DMS53 treated with DMSO at 0.1 percent for 48 hours (cell line): ENCODE results near the gene CTDNEP1.

Experiments used
- DNase-seq: peaks from one replicate; lab custom pipeline; 2025; ENCODE audit not compliant: unreplicated experiment; lab: John Stamatoyannopoulos, UW

CTDNEP1 gene

GRCh38 chr17:7280519-7281073 is 29.1 kb upstream of the CTDNEP1 start:
- DNase-seq: peak; percentile 94

- no peak for DNase-seq
These were observed 27.9 kb upstream of the CTDNEP1 start for GRCh38 chr17:7279448-7279847.

GRCh38 chr17:7266784-7267183 is 15.2 kb upstream of the CTDNEP1 start:
- DNase-seq: no peak

- no peak for DNase-seq
These were observed 12.2 kb upstream of the CTDNEP1 start for GRCh38 chr17:7263801-7264078.

DNA sequence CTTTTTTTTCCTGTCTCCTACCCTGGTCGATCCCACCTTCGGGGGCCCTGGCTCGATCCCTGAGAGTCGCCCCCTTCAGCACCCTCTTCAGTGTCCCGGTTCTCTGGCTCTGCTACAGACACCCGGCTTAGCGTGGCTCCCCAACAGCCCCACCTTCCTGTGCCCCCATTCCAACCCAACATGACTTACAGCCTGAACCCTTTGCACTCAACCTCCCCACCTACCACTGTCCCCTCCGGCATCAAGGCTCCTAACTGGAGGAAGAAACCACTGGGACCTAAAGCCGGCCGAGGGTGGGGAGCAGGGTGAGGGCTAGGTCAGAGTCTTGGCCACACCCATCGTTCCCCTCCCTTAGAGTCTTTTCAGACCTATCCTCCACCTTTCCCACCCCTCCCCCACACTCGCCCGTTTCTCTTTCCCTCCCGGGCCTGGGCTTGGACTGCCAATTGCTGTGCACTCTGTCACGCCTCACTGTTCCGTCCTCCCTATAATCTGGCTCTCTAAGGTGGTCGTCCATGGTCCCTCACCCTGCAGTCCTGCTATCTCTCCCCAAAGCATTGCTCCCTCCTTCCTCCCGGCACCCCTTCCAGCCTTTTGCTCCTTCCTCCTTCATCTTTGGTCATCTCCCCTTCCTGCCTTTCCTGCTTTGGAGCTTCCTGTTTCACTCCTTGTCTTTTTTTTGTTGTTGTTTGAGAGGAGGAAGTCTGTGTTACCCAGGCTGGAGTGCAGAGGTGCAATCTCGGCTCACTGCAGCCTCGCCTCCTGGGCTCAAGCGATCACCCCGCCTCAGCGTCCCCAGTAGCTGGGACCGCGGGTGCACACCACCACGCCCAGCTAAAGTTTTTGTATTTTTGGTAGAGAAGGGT is 11.6 kb upstream of the CTDNEP1 start:
- peak; percentile 48 for DNase-seq

DNA sequence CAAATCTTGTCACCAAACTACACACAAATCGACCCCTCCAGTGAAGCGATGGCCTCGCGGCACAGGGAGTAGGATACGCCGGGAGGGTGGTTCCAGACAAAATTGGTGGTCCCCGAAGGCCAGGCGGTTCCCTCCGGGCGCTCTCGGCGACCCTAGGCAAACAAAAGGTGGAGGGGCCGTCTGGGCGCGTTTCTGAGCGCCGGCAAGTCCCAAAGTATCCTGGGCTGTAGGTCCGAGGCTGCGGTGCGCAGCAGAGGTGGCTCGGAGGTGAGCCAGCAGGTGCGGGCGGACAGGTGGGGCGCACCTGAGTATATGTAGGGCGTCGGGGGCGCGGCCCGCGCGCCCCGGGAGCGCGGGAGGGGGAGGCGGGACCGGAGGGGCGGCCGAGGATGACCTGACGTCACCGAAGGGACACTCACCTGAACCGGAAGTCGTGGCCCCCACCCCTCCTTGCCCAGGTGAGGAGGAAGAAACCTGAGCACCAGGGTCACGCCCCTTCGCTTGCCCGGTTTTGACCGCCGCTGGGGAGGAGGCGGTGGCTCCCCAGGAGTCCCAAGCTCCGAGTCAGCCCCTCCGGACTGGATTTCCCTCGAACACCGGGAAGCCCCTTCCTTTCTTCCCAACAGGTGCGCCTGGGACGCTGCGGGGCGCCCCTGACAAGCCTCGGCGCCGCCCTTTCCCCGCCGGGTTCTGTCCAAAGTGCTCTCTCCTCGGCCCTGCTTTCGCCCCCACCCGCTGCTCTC is 10.8 kb upstream of the CTDNEP1 start, which contains the start of gene CLDN7:
CLDN7 (minus strand) TSS at position 287 of the 743 bp plus-strand sequence. CDS start 435 bp downstream, outside the sequence.
- peak; percentile 95 for DNase-seq

- DNase-seq: no peak
These were observed 10.1 kb upstream of the CTDNEP1 start for GRCh38 chr17:7261379-7262191.

DNA sequence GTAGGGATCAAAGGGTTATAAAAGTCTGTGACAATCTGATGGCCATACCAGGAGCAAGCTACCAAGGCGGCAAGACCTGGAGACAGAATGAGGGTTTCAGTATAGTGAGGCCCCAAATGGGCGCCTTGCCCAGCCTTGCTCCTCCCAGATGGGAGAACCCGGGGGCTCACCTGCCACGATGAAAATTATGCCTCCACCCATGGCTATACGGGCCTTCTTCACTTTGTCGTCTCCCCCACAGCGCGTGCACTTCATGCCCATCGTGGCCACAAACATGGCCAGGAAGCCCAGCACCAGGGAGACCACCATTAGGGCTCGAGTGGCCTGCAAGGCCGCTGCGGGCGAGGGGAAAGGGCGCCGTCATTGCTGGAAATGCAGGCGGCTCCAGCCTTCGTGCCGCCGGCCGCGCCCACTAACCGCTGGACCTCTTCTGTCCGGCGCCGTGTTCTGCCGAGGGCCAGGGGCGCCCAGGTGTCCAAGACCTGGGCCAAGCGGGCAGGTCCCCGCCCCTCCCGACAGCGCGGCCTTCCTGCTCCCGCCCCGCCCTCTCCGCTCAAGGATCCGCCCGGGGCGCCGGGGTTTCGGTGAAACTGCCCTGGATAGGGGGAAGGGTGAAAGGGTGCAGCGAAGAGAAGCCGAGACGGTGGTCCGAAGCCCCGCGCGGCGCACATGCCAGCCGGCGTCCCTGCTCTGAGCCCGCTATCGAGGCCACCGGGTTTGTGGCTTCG is 9.3 kb upstream of the CTDNEP1 start:
- peak; percentile 64 for DNase-seq

DNA sequence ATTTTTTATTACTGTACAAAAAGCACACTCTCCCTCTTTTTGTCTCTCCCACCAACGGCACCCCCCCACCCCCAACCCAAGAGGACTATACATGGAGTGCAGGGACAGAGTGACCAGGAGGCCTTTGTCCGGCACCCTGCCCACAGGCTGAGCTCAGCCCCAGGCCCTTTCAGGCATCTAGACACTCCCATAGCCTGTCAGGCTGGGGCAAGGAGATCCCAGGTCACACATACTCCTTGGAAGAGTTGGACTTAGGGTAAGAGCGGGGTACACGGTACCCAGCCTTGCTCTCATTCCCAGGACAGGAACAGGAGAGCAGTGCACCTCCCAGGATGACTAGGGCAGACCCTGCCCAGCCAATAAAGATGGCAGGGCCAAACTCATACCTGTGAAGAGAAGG is 8.6 kb upstream of the CTDNEP1 start:
- no peak for DNase-seq

DNA sequence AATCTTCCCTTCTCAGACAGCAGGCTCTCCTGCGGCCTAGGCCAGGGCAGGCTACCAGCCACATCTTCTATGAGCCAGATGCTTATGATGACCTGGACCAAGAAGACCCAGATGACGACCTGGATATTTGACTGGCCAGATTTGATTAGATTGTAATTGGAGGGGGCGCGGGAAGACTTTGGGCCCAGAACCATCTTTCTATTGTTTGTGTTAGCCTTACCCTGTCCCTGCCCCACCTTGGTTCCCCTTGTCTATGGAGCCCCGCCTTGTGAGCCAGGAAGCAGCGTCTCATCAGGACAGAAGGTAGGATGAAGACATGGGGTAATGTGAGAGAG is 8.0 kb upstream of the CTDNEP1 start:
- no peak for DNase-seq

- DNase-seq: no peak
These were observed 7.4 kb upstream of the CTDNEP1 start for GRCh38 chr17:7258731-7259554.

DNA sequence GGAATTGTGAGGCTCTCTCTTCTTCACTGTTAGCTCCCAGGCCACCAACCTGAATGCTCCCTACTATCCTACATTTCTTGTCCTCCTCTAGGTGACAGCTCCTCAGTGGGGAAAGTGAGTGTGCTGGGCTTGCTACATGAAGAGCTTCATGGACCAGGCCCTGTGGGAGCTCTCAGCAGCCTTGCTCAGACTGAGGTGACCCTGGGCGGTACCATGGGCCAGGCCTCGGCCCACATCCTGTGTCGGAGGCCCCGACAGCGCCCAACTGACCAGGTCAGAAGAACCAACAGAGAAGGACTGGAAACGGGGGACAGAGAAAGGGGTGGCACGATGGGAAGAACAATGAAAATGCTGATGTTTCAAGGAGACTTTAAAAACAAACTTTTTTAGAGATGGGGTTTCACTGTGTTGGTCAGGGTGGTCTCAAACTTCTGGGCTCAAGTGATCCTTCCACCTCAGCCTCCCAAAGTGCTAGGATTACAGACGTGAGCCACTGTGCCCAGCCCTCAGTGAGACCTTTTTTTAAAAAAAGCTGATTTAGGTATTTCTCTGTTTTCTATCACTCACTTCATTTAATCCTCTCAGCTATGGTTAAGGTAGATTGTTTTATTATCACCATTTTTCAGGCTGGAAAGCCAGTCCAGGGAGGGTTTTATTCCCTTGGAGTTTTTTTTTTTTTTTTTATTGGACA is 5.4 kb upstream of the CTDNEP1 start:
- no peak for DNase-seq

DNA sequence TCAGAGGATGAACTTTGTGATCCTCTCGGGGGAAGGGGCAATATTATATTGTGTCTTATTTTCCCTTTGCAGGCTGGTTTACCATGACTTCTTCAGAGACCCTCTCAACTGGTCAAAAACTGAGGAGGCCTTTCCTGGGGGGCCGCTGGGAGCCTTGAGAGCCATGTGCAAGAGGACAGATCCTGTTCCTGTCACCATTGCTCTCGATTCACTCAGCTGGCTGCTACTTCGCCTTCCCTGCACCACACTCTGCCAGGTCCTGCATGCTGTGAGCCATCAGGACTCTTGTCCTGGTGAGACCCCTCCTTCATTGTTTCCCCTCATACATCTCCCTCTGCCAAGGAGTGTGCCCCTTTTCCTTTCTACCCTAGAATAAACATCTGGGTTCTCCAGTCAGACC is 3.0 kb upstream of the CTDNEP1 start:
- DNase-seq: no peak

- no peak for DNase-seq
These were observed 1.5 kb upstream of the CTDNEP1 start for GRCh38 chr17:7253082-7253481.

DNA sequence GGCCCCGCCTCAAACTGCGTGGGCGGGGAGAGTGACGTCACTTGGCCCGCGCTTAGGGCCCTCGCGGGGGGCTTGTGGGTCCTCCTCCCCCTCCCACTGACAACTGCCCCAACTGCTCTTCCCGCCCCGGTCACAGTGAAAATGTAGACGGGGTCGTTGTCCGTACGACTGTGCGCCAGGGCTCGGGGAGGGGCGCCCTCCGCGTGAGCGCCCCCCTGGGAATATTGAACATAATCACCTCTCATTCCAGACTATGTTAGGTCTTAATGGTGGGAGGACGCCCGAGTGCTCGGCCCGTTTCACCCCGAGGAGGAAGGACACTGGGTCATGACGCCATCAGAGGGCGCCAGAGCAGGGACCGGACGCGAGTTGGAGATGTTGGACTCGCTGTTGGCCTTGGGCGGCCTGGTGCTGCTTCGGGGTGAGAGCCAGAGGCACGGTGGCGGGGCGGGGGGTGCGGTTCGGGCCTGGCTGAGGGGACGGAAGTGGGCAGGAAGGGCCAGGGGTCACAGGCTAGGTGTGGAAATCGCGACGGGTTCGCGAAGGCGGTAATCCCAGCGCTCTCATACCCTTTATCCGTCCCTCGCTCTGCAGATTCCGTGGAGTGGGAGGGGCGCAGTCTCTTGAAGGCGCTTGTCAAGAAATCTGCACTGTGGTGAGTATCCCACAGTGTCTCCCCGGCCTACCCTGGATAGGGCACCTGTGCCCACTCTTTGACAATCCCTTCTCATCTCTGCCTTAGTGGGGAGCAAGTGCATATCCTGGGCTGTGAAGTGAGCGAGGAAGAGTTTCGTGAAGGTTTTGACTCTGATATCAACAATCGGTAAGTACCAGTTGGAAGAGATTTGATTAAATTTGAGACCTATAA is 876 bp upstream of the CTDNEP1 start, which contains the start of gene ELP5:
ELP5 (plus strand) TSS at position 40 of the 868 bp plus-strand sequence; CDS start at position 376, 336 bp downstream.
- DNase-seq: peak; percentile 87

- DNase-seq: no peak
These were observed 573 bp downstream of the CTDNEP1 start for GRCh38 chr17:7250695-7251627.

DNA sequence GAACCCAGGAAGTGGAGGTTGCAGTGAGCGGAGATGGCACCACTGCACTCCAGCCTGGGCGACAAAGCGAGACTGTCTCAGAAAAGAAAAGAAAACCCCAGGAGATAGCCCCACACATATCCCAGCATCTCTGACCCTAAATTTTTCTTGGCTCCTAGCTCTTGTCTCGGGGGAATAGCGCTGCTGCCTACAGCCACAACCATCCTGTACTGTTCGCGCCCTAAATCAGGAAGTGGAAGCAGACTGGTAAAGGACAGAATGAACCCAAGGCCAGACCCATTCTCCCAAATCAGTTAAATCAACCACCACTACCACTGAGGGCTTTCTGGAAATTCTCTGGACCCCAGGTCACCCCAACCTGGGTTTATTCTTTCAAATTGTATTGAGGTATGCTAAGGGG is 1.7 kb downstream of the CTDNEP1 start:
- DNase-seq: no peak
